ENCODE measurements around the gene CERS1. TPM values are rescaled to one million over a fixed set of nuclear protein-coding genes. Genes with fewer than 3 reads are reported as not detected.

The CERS1 gene
- total RNA-seq, 1 donor from 2014 or later = 0.18 TPM

DNA sequence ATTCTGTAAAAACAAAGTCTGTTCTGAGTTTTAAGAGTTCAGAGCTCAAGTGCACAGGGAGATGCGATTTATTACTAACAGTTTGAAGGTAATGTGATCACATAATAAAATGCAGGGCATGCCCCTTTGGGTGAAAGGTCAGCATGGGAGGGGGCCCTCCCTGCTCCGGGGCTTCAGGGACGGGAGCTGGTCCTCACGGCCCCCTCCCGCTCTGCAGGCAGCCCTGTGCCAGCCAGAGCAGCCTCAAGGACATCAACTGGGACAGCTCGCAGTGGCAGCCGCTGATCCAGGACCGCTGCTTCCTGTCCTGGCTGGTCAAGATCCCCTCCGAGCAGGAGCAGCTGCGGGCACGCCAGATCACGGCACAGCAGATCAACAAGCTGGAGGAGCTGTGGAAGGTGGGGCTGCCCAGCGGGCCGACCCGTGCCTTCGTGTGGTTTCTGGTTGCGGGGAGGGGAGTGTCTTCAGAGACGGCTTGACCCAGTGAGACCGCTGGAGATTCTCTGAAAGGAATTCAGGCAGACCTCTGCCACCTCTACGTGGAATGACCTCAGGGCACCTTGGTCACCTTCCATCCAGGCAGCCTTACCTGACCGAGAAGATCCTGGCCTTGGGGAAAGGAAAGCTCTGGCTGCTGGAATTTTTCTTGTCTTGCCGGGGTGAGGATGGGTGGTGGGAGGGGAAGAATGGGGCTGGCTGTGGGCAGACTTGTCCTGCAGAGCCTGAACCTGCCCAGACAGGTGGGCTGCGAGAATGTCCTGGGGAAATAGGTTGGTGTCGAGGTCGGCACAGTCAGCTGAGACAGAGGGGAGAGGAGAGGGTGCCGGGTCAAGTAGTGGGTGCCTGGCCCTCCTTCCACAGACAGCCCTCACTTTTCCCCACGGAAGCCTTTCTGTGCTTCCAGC, 45.2 kb downstream of the CERS1 start:
- Mint-ChIP-seq H3K27ac (peak overlapping the region; percentile 65), H3K4me1 (ENCODE audit: low read depth) (peaks cover 29% of the 10 kb centered on the region), H3K27me3 (ENCODE audit: low read depth) (no peaks in the 10 kb centered on the region), H3K4me3 (ENCODE audit: low read depth) (no peak overlapping the region), H3K36me3 (ENCODE audit: low read depth) (peaks cover 81% of the 10 kb centered on the region), H3K9me3 (no peaks in the 10 kb centered on the region)
- intact Hi-C loops (cut with micrococcal nuclease) = no loop called here
- no peak for DNase-seq (ENCODE audit: low spot score)

DNA sequence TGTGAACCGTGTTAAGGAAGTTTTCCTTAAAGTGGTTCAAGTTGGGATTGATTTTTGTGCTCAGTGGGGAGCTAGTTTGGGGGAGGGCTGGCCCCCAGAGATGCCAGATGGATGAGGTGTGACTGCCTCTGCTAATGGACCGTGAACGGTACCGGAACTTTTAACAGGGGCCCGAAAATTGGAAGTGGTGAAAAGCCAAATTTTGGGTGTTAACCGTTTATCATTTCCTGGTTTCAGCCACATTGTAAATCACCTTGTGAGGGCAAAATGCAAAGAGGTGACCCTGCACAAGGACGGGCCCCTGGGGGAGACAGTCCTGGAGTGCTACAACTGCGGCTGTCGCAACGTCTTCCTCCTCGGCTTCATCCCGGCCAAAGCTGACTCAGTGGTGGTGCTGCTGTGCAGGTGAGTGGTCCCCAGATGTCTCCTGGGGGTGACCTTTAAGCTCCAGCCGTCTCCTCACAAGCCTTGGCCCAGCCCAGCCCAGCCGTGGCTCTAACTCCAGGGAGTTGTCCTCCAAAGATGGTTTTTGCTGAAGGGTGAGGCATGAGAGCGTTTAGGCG, 46.0 kb downstream of the CERS1 start:
- H3K4me1 Mint-ChIP-seq (ENCODE audit: low read depth) = peaks cover 34% of the 10 kb centered on the region
- H3K4me3 Mint-ChIP-seq (ENCODE audit: low read depth) = peak overlapping the region; percentile 66
- no peaks in the 10 kb centered on the region for H3K27me3 Mint-ChIP-seq (ENCODE audit: low read depth)
- peaks cover 77% of the 10 kb centered on the region for H3K36me3 Mint-ChIP-seq (ENCODE audit: low read depth)
- intact Hi-C loops (cut with micrococcal nuclease) = loop anchor here (5.0 to 10.0 kb wide), 4 partner anchors 63 to 395 kb away; partner anchors contain the start of gene CRTC1
- H3K27ac Mint-ChIP-seq = peak overlapping the region; percentile 91
- H3K9me3 Mint-ChIP-seq = no peaks in the 10 kb centered on the region
- no peak for DNase-seq (ENCODE audit: low spot score)

DNA sequence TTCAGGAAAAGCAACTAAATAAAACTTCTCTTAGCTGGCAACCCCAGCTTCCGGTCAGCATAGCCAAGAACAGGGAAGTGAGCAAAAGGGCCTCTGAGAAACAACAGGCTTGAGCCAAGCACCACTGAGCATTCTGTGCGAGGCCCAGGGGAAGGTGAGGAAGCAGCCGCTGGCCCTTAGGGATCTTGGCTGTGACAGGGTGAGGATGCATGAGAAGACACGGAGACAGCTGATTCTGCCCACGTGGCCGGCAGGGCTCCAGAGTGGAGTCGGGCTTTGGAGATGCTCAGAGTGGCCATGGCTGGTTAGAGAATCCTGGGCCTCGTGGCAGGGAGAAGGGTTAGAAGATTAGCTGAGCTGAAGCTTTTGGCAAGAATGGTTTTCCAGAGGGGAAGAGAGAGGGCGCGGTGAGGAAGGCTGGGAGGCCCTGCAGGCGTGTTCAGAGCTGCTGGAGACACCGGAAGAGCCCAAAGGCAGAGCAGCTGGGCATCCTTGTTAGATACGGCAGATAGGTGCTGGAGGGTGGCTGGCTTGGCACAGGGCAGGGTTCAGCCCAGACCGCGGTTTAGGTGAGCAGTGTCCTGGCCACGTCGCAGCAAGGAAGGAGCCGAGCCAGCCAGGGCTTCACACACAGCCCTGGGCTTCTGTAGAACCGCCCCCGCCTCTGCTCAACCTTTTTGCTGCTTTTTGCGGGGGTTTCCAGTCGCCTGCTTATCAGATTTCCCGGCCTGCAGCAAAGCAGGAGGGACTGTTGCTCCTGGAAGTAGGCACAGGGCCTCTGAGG, 46.9 kb downstream of the CERS1 start:
- peak overlapping the region; percentile 66 for H3K4me3 Mint-ChIP-seq (ENCODE audit: low read depth)
- peak overlapping the region; percentile 91 for H3K27ac Mint-ChIP-seq
- no peak for DNase-seq (ENCODE audit: low spot score)
- H3K9me3 Mint-ChIP-seq = no peaks in the 10 kb centered on the region
- H3K36me3 Mint-ChIP-seq (ENCODE audit: low read depth) = peaks cover 74% of the 10 kb centered on the region
- no peaks in the 10 kb centered on the region for H3K27me3 Mint-ChIP-seq (ENCODE audit: low read depth)
- intact Hi-C loops (cut with micrococcal nuclease) = loop anchor here (5.0 to 10.0 kb wide), 4 partner anchors 62 to 394 kb away; partner anchors contain the start of gene CRTC1
- peaks cover 39% of the 10 kb centered on the region for H3K4me1 Mint-ChIP-seq (ENCODE audit: low read depth)

DNA sequence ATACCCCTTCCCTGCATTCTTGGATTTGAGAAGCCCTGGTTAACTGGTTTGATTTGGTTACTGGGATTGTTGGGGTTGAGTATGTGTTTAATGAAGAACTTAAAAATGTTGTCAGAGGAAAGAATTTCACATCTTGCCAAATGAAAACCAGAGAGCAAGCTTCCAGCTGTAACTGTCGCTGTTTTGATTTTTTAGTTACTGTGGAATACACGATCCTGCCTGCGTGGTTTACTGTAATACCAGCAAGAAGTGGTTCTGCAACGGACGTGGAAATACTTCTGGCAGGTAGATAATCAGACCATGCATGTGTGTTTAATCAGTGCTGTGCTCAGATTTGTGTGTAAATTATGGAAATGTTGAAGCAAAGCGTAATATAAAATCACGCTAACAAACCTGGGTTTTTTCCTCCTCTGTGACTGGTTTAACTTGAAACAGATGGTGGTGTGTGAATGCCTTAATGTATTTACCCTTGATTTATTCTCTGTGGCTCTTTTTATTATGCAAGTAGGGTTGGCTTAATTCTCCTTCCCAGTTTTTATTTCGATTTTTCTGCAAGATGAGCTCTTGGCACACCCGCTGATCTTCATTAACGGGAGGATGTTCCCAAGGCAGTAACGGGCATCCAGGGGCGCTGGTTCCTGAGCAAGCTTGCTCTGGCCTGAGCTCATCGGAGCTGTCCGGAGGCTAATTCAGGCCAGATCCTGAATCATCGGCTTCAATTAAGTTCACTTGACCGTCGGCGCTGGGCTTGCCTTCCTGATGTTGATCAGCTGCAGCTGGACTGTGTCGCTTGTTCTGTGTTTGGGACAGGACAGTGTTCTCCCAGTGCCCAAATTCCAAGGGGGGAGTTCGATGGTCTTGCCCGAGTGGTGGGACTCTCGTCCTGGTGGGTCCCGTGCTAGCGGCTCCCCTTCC, 48.2 kb downstream of the CERS1 start:
- Mint-ChIP-seq H3K4me3 (ENCODE audit: low read depth) (no peak overlapping the region), H3K9me3 (no peaks in the 10 kb centered on the region), H3K27me3 (ENCODE audit: low read depth) (no peaks in the 10 kb centered on the region), H3K27ac (peak overlapping the region; percentile 12), H3K36me3 (ENCODE audit: low read depth) (peaks cover 65% of the 10 kb centered on the region), H3K4me1 (ENCODE audit: low read depth) (peaks cover 51% of the 10 kb centered on the region)
- DNase-seq (ENCODE audit: low spot score) = no peak
- intact Hi-C loops (cut with micrococcal nuclease) = loop anchor here (5.0 to 10.0 kb wide), 4 partner anchors 61 to 393 kb away; partner anchors contain the start of gene CRTC1

DNA sequence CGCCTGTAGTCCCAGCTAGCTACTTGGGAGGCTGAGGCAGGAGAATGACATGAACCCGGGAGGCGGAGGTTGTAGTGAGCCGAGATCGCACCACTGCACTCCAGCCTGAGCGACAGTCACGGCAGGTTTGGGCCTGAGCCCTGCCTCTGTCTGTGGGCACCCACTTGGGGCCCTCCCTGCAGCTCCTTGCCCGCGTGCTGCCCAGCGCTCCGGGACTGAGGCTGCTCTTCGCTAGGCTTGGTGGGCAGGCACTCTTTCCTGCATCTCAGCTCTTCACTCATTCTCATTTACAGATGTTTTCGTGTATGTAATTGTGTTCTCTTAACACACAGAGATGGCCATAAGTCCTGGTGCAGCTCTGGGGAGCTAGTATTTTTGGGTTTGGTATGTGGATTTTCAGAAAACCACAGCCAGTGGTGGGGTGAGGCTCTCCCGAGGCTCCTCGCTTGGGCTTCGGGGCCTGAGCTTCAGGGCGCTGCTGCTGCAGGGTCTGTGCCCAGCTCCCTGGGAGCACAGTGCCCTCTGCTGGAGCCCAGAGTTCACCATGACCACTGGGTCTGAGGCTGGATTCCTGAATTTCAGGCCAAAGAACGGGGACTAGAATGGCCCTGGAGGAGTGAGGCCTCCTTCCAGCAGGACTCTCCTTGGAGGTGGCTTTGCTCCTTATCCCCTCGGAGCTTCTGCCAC, 49.0 kb downstream of the CERS1 start:
- Mint-ChIP-seq H3K9me3 (no peaks in the 10 kb centered on the region), H3K36me3 (ENCODE audit: low read depth) (peaks cover 65% of the 10 kb centered on the region), H3K27me3 (ENCODE audit: low read depth) (no peaks in the 10 kb centered on the region), H3K4me1 (ENCODE audit: low read depth) (peaks cover 54% of the 10 kb centered on the region), H3K4me3 (ENCODE audit: low read depth) (no peak overlapping the region), H3K27ac (peak overlapping the region; percentile 74)
- peak; percentile 40 for DNase-seq (ENCODE audit: low spot score)
- intact Hi-C loops (cut with micrococcal nuclease) = loop anchor here (5.0 to 10.0 kb wide), 4 partner anchors 60 to 392 kb away; partner anchors contain the start of gene CRTC1

DNA sequence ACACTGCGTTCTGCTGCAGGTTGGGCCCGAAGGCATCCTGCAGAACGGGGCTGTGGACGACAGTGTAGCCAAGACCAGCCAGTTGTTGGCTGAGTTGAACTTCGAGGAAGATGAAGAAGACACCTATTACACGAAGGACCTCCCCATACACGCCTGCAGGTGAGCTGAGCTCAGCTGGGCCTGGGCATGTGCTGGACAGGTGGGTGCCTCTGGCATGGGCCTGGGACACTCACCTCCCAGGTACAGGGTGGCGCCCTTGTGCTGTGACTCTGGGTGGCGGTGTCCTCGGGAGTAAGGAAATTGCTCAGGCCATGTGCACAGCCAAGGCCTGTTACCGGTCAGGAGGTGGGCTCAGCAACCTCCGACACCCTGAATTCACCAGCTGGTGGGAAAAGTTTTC, 50.0 kb downstream of the CERS1 start:
- Mint-ChIP-seq H3K9me3 (no peaks in the 10 kb centered on the region), H3K27ac (no peak overlapping the region), H3K4me3 (ENCODE audit: low read depth) (no peak overlapping the region), H3K4me1 (ENCODE audit: low read depth) (peaks cover 58% of the 10 kb centered on the region), H3K27me3 (ENCODE audit: low read depth) (no peaks in the 10 kb centered on the region), H3K36me3 (ENCODE audit: low read depth) (peaks cover 60% of the 10 kb centered on the region)
- DNase-seq (ENCODE audit: low spot score) = no peak
- intact Hi-C loops (cut with micrococcal nuclease) = loop anchor here (5.0 to 10.0 kb wide), 4 partner anchors 59 to 391 kb away; partner anchors contain the start of gene CRTC1

DNA sequence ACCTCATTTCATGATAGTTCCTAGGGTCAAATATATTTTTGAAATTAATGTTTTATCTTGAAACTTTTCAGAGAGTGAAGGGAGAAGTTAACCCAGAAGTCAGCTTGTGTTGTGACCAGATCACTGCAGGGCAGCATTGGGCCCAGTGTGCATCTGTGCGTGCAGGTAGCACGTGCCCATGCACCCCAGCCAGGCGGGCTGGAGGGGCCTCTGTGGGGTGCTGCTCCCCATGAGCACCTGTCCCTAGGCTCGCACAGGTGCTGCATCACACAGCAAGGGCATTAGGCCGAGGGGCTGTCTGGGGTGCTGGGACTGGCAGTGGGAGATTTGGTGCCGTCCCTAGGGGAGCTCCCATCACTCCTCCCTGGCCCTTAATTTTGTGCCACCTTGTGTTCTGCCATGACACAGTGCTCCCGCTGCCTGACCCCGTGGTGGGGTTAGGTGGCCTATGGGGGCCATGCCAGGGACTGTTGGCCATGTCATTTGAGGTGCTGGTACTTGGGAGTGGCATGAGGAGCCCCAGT, 51.1 kb downstream of the CERS1 start:
- Mint-ChIP-seq H3K27me3 (ENCODE audit: low read depth) (no peaks in the 10 kb centered on the region), H3K4me3 (ENCODE audit: low read depth) (no peak overlapping the region), H3K9me3 (no peaks in the 10 kb centered on the region), H3K4me1 (ENCODE audit: low read depth) (peaks cover 54% of the 10 kb centered on the region), H3K27ac (no peak overlapping the region), H3K36me3 (ENCODE audit: low read depth) (peaks cover 49% of the 10 kb centered on the region)
- intact Hi-C loops (cut with micrococcal nuclease) = loop anchor here (5.0 to 10.0 kb wide), 4 partner anchors 58 to 390 kb away; partner anchors contain the start of gene CRTC1
- DNase-seq (ENCODE audit: low spot score) = no peak

DNA sequence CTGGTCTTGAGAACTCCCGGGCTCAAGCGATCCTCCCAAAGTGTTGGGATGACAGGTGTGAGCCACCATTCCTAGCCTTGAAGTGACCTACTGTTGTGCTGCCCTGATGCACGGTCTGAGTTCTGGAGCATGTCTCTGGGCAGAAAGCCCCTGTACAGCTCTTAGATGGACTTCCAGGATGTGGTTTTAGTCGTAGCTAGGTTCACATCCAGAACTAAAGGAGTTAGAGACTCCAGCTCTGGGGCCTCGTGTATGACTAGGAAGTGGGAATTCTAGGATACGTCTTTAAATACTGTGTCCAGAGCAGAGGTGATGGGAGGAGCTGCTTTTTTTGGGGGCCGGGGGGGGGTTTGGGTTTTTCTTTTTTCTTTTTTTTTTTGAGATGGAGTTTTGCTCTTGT, 52.0 kb downstream of the CERS1 start:
- DNase-seq (ENCODE audit: low spot score) = no peak
- Mint-ChIP-seq H3K4me3 (ENCODE audit: low read depth) (peak overlapping the region; percentile 35), H3K36me3 (ENCODE audit: low read depth) (peaks cover 40% of the 10 kb centered on the region), H3K4me1 (ENCODE audit: low read depth) (peaks cover 46% of the 10 kb centered on the region), H3K27ac (peak overlapping the region; percentile 80), H3K9me3 (no peaks in the 10 kb centered on the region), H3K27me3 (ENCODE audit: low read depth) (no peaks in the 10 kb centered on the region)
- intact Hi-C loops (cut with micrococcal nuclease) = loop anchor here (10.0 kb wide), 2 partner anchors 159 to 389 kb away; partner anchors contain the start of gene CRTC1

DNA sequence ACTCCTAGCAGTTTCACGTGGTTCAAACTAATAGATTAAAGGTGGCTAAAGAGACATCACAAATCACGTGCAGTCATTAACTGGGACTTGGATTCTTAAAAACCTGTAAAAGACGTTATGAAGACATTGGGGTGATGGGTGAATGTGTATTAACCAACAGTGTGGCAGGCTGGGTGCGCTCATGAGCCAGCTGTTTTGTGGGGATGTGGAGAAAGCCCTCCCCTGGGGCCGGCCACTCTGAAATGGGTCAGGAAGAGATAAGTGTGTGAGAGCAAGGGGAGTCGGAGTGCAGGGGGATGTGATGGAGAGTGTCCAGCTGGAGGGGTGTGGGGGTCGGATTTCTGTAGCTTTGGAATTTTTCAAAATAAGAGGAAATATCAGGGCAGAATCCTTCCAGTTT, 53.8 kb downstream of the CERS1 start:
- intact Hi-C loops (cut with micrococcal nuclease) = loop anchor here (10.0 kb wide), 2 partner anchors 157 to 387 kb away; partner anchors contain the start of gene CRTC1
- Mint-ChIP-seq H3K27ac (peak overlapping the region; percentile 78), H3K27me3 (ENCODE audit: low read depth) (no peaks in the 10 kb centered on the region), H3K9me3 (no peaks in the 10 kb centered on the region), H3K4me3 (ENCODE audit: low read depth) (no peak overlapping the region), H3K36me3 (ENCODE audit: low read depth) (peaks cover 36% of the 10 kb centered on the region), H3K4me1 (ENCODE audit: low read depth) (peaks cover 47% of the 10 kb centered on the region)
- DNase-seq (ENCODE audit: low spot score) = no peak

DNA sequence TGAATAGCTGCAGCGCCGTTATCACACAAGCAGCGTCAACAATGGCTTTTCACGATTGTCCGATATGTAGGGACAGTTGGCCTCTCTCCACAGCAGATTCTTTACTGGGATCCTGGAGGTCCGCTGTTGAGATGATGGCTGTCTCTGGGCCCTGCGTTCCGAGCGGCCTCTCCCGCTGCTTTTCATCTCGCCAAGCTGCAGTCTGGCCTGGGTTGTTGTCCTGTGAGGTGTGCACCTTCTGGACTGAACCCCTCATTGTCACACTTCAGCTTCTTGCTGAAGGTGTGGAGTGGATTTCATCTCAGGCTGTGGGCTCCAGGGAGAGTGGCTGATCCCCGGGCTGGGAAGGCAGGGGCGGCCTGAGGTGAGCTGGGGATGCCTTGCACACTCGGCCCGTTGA, 54.6 kb downstream of the CERS1 start:
- Mint-ChIP-seq H3K27me3 (ENCODE audit: low read depth) (no peaks in the 10 kb centered on the region), H3K4me3 (ENCODE audit: low read depth) (no peak overlapping the region), H3K9me3 (no peaks in the 10 kb centered on the region), H3K36me3 (ENCODE audit: low read depth) (peaks cover 37% of the 10 kb centered on the region), H3K4me1 (ENCODE audit: low read depth) (peaks cover 44% of the 10 kb centered on the region), H3K27ac (peak overlapping the region; percentile 68)
- no peak for DNase-seq (ENCODE audit: low spot score)
- intact Hi-C loops (cut with micrococcal nuclease) = loop anchor here (10.0 kb wide), 2 partner anchors 157 to 387 kb away; partner anchors contain the start of gene CRTC1
